SK-N-SH (cell line): Measurements from ENCODE around the gene GRIN1. TPM values are rescaled to one million over a fixed set of nuclear protein-coding genes. Genes with fewer than 3 reads are reported as not detected.

Experiments
- CTCF ChIA-PET: fragments of 300-600, 350-600 bp; formaldehyde crosslinking; extraction: SDS; loops from one replicate; lab custom pipeline; 2021; lab: Yijun Ruan, JAX
- POLR2A ChIA-PET: fragments of 350-600 bp; sonication (Branson Sonifier 250); formaldehyde crosslinking; extraction: SDS; loops from one replicate; lab custom pipeline; 2020; ENCODE audit warnings: antibody characterized with exemption, inconsistent platforms; lab: Yijun Ruan, JAX
- DNase-seq: peaks from one replicate; pipeline ENCODE4 v3.0.0; 2012
- H2AFZ ChIP-seq: fragments of 200-600 bp; sonication (generic); 2 replicates; pipeline ENCODE4 v1.8.1; 2016; ENCODE audit warnings: antibody characterized with exemption, mild to moderate bottlenecking, low read depth
- H3F3A ChIP-seq: fragments of 200-600 bp; sonication (generic); replicated peaks from 2 replicates; pipeline ENCODE3; 2016; ENCODE audit warnings: antibody characterized with exemption, mild to moderate bottlenecking; ENCODE audit not compliant: insufficient read depth
- H3K27ac ChIP-seq, 2 experiments: fragments of 200-500 bp in 1 of 2; fragments of 200-600 bp in 1 of 2; sonication (Bioruptor generic) in 1 of 2; sonication (generic), shearing (Covaris generic) in 1 of 2; 2 replicates each; pipeline versions ENCODE4 v1.5.1 to v1.6.1; 2014 to 2016; ENCODE audit warnings: low read depth in 2 of 2, inconsistent platforms in 1 of 2, low read length in 1 of 2, mild to moderate bottlenecking in 1 of 2, mixed read lengths in 1 of 2
- H3K27me3 ChIP-seq: fragments of 200-600 bp; sonication (generic), shearing (Covaris generic); 2 replicates; pipeline ENCODE4 v1.6.1; 2016; ENCODE audit warnings: mixed run types; ENCODE audit not compliant: insufficient read depth
- H3K36me3 ChIP-seq, 2 experiments: fragments of 200-500 bp in 1 of 2; fragments of 200-600 bp in 1 of 2; sonication (Bioruptor generic) in 1 of 2; sonication (generic) in 1 of 2; replicated peaks in 1 of 2; 2 replicates each; pipeline versions ENCODE3 to v1.5.1; 2014 to 2016; ENCODE audit warnings: low read length in 1 of 2, mild to moderate bottlenecking in 1 of 2; ENCODE audit not compliant: insufficient read depth in 2 of 2, control insufficient read depth in 1 of 2
- H3K4me1 ChIP-seq, 2 experiments: fragments of 200-500 bp in 1 of 2; fragments of 200-600 bp in 1 of 2; sonication (Bioruptor generic) in 1 of 2; sonication (generic), shearing (Covaris generic) in 1 of 2; 2 replicates each; pipeline versions ENCODE4 v1.5.1 to v1.6.1; 2014 to 2016; ENCODE audit warnings: low read depth in 1 of 2, low read length in 1 of 2, mixed run types in 1 of 2; ENCODE audit not compliant: insufficient read depth in 2 of 2, control insufficient read depth in 1 of 2
- H3K4me2 ChIP-seq: fragments of 200-600 bp; sonication (generic), shearing (Covaris generic); 2 replicates; pipeline ENCODE4 v1.6.1; 2017; ENCODE audit warnings: mixed run types
- H3K4me3 ChIP-seq, 2 experiments: fragments of 200-500 bp in 1 of 2; fragments of 200-600 bp in 1 of 2; sonication (Bioruptor generic) in 1 of 2; sonication (generic), shearing (Covaris generic) in 1 of 2; 2 replicates each; pipeline versions ENCODE4 v1.5.1 to v1.8.1; 2014 to 2016; ENCODE audit warnings: low read depth in 2 of 2, inconsistent platforms in 1 of 2, low read length in 1 of 2, mild to moderate bottlenecking in 1 of 2, mixed read lengths in 1 of 2, moderate library complexity in 1 of 2
- H3K79me2 ChIP-seq: fragments of 200-600 bp; sonication (generic); 2 replicates; pipeline ENCODE4 v1.8.1; 2017; ENCODE audit warnings: mild to moderate bottlenecking; ENCODE audit not compliant: insufficient read depth
- H3K9ac ChIP-seq: fragments of 200-600 bp; sonication (generic); 2 replicates; pipeline ENCODE4 v1.6.1; 2017; ENCODE audit warnings: mixed run types
- H3K9me2 ChIP-seq: fragments of 200-600 bp; sonication (generic); 2 replicates; pipeline ENCODE4 v1.6.1; 2017; ENCODE audit warnings: mixed run types
- H3K9me3 ChIP-seq: fragments of 200-600 bp; sonication (generic); 2 replicates; pipeline ENCODE4 v1.6.1; 2017; ENCODE audit warnings: mixed run types, mild to moderate bottlenecking, moderate library complexity
- H4K20me1 ChIP-seq: fragments of 200-600 bp; sonication (generic); 2 replicates; pipeline ENCODE4 v1.6.1; 2017; ENCODE audit warnings: mild to moderate bottlenecking, mixed run types; ENCODE audit not compliant: insufficient read depth
- ELF1 ChIP-seq: IDR thresholded peaks from 2 replicates; pipeline ENCODE4 v1.4.0; 2012
- EP300 ChIP-seq, 2 experiments: IDR thresholded peaks; 2 replicates each; pipeline versions ENCODE4 v1.4.0 to v1.6.1; 2012; ENCODE audit warnings: borderline replicate concordance in 1 of 2, low read depth in 1 of 2, low read length in 1 of 2
- FOSL2 ChIP-seq: IDR thresholded peaks from 2 replicates; pipeline ENCODE4 v1.4.0; 2012; ENCODE audit warnings: low read depth, mild to moderate bottlenecking, moderate library complexity, borderline replicate concordance
- FOXM1 ChIP-seq: IDR thresholded peaks from 2 replicates; pipeline ENCODE4 v1.4.0; 2012; ENCODE audit warnings: low read depth, mild to moderate bottlenecking
- GABPA ChIP-seq: IDR thresholded peaks from 2 replicates; pipeline ENCODE4 v1.4.0; 2012; ENCODE audit warnings: low read depth, mild to moderate bottlenecking
- JUND ChIP-seq: IDR thresholded peaks from 2 replicates; pipeline ENCODE4 v1.4.0; 2012
- MAX ChIP-seq: IDR thresholded peaks from 2 replicates; pipeline ENCODE4 v1.4.0; 2012; ENCODE audit warnings: low read depth
- MEF2A ChIP-seq: IDR thresholded peaks from 2 replicates; pipeline ENCODE4 v1.4.0; 2012; ENCODE audit warnings: low read depth, borderline replicate concordance
- MXI1 ChIP-seq: IDR thresholded peaks from 2 replicates; pipeline ENCODE4 v1.6.1; 2012; ENCODE audit warnings: mild to moderate bottlenecking, low read depth, low read length, improper control_type of control experiment
- NFIC ChIP-seq: IDR thresholded peaks from 2 replicates; pipeline ENCODE4 v1.4.0; 2012; ENCODE audit warnings: borderline replicate concordance
- NRF1 ChIP-seq: IDR thresholded peaks from 2 replicates; pipeline ENCODE4 v1.6.1; 2012; ENCODE audit warnings: low read depth, mild to moderate bottlenecking, low read length
- PBX3 ChIP-seq: IDR thresholded peaks from 2 replicates; pipeline ENCODE4; 2012
- POLR2AphosphoS5 ChIP-seq: IDR thresholded peaks from 2 replicates; pipeline ENCODE4 v1.6.1; 2012; ENCODE audit warnings: low read depth, low read length
- REST ChIP-seq: IDR thresholded peaks from 2 replicates; pipeline ENCODE4 v1.6.1; 2012; ENCODE audit warnings: mild to moderate bottlenecking, low read depth, low read length, moderate library complexity
- SIN3A ChIP-seq: IDR thresholded peaks from 2 replicates; pipeline ENCODE4 v1.6.1; 2012; ENCODE audit warnings: low read depth, mild to moderate bottlenecking, low read length, moderate library complexity, borderline replicate concordance
- SMC3 ChIP-seq: IDR thresholded peaks from 2 replicates; pipeline ENCODE4 v1.6.1; 2012; ENCODE audit warnings: low read depth, low read length, improper control_type of control experiment
- TAF1 ChIP-seq: IDR thresholded peaks from 2 replicates; pipeline ENCODE4 v1.6.1; 2012; ENCODE audit warnings: low read depth, mild to moderate bottlenecking, low read length, moderate library complexity, borderline replicate concordance
- USF1 ChIP-seq: IDR thresholded peaks from 2 replicates; pipeline ENCODE4 v1.4.0; 2012; ENCODE audit warnings: low read depth, borderline replicate concordance
- USF2 ChIP-seq: fragments of 150-350 bp; IDR thresholded peaks from 2 replicates; pipeline ENCODE4 v1.6.1; 2017; ENCODE audit warnings: antibody characterized with exemption, low read length, low read depth, borderline replicate concordance
- YY1 ChIP-seq: IDR thresholded peaks from 2 replicates; pipeline ENCODE4 v1.4.0; 2012; ENCODE audit warnings: low read depth, mild to moderate bottlenecking
- WGBS: methylation state at CpG from one replicate; pipeline ENCODE4 v1.1.6; 2017; ENCODE audit warnings: low lambda C conversion rate; 5-methylcytosine and 5-hydroxymethylcytosine counted together
- polyA plus RNA-seq, 3 experiments: library from polyadenylated mRNA; depleted of rRNA; stranded (reverse); fragments of >200 nt; gene quantifications; 2 replicates each; pipeline ENCODE4 v1.2.3, GENCODE V29; 2012
- TF ChIP-seq, protein P1 (sequence below): IDR thresholded peaks from 2 replicates; pipeline ENCODE4 v1.4.0; 2012; ENCODE audit warnings: low read depth, borderline replicate concordance

GRIN1 gene
- polyA plus RNA-seq, 1 of the 3 experiments (the other 2 are of a cell fraction) = not detected

DNA sequence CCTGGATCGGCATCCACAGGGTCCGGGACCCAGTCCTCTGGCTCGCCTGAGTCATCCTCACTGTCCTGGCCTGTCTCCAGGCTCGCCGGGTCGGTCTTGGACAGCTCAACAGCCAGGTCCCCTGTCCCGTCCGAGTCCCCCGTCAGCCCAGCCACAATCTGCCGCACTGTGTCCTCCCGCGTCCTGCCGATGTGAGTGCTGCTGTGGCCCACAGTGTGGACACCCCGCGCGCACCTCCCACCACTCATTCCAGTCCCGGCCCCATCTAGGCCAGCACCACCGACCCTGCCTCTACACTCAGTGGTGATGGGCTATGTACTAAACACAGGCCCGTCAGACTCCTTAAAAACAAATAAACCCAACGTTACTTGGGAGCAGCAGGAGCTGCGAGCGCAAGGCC lies 42.7 kb downstream of the GRIN1 start (continued):
- TF ChIP-seq REST = no peak
- no peak for TF ChIP-seq YY1
- TF ChIP-seq MEF2A = no peak
- TF ChIP-seq, protein P1, sequence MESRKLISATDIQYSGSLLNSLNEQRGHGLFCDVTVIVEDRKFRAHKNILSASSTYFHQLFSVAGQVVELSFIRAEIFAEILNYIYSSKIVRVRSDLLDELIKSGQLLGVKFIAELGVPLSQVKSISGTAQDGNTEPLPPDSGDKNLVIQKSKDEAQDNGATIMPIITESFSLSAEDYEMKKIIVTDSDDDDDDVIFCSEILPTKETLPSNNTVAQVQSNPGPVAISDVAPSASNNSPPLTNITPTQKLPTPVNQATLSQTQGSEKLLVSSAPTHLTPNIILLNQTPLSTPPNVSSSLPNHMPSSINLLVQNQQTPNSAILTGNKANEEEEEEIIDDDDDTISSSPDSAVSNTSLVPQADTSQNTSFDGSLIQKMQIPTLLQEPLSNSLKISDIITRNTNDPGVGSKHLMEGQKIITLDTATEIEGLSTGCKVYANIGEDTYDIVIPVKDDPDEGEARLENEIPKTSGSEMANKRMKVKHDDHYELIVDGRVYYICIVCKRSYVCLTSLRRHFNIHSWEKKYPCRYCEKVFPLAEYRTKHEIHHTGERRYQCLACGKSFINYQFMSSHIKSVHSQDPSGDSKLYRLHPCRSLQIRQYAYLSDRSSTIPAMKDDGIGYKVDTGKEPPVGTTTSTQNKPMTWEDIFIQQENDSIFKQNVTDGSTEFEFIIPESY = no peak
- TF ChIP-seq POLR2AphosphoS5 = no peak
- no peak for TF ChIP-seq FOSL2
- TF ChIP-seq MXI1 = no peak
- TF ChIP-seq TAF1 = no peak
- no peak for TF ChIP-seq EP300 (IDR thresholded peaks at IDR 0.05; ENCODE audit: borderline replicate concordance in 1 of 2, low read depth in 1 of 2, low read length in 1 of 2)
- TF ChIP-seq MAX = no peak
- TF ChIP-seq, all 33 proteins: peak for 0

GRCh38 chr9:137182836-137183235 lies 43.9 kb downstream of the GRIN1 start:
- H3K27me3 ChIP-seq = no peaks in the 10 kb centered on the region
- H3K4me2 ChIP-seq = no peak overlapping the region
- WGBS = 92% methylated on average over 13 of the region's 17 CpGs
- H3K9me2 ChIP-seq = no peaks in the 10 kb centered on the region
- CTCF ChIA-PET = no interaction called here
- peaks cover 0 to 65% of the 10 kb centered on the region in 2 experiments for H3K36me3 ChIP-seq
- TF ChIP-seq JUND (no peak), FOSL2 (no peak), USF2 (no peak), USF1 (no peak), SIN3A (no peak), NFIC (no peak), PBX3 (no peak), GABPA (no peak), SMC3 (no peak), ELF1 (no peak), NRF1 (no peak), FOXM1 (no peak)
- no peak overlapping the region for H2AFZ ChIP-seq
- peaks cover 20% of the 10 kb centered on the region for H3K79me2 ChIP-seq
- no peak overlapping the region for H3K27ac ChIP-seq
- no peaks in the 10 kb centered on the region for H4K20me1 ChIP-seq
- no peak for DNase-seq
- no peaks in the 10 kb centered on the region for H3K9me3 ChIP-seq
- no peak overlapping the region for H3K4me3 ChIP-seq
- POLR2A ChIA-PET = no interaction called here
- H3F3A ChIP-seq = no peaks in the 10 kb centered on the region
- H3K4me1 ChIP-seq = peaks cover 6 to 21% of the 10 kb centered on the region in 2 experiments; a peak in 1 of 4 replicates
- H3K9ac ChIP-seq = no peak overlapping the region
